ENCODE results near the gene GAREM1.

The GAREM1 gene

DNA sequence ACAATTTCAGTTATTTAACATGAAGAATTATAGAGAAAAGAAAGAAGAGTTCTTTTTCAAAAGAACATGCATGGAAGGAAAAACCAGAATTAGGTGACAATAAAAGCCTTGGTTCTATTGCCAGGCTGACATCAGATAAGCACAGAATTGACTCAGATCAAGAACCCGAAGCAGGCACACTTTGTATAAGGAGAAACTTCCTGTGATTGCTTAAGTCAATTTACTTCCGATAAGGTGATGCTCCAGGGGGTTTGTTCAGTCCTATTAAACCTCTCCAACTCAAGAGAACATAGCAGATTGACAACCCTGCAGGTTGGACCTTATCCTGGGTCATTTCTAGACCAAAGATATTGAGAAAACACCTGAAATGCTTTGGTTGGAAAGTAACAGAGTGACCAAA, 31.4 kb downstream of the GAREM1 start:
- Histone ChIP-seq H3K4me3 (ENCODE audit: low read length) (no peak overlapping the region), H3K9me3 (replicated peaks; ENCODE audit: low read length) (no peaks in the 10 kb centered on the region)

DNA sequence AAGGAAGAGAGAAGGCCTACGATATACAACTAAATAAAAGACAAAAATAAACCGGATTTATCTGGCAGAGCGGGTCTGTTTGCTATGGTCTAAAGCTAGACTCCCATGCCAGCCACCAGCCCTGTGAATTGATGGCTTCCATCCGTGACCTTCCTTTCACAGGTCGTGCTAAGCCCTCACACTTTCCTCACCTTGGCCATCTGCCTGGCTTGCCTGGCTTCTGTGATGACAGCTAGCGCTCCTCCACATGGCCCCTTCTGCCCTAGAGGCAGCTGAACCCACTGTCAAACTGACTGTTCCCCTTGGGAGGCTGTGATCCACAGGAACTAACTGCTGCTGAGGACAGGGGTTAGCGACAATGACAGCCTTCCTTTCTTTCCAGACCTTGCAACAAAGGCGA, 32.5 kb downstream of the GAREM1 start:
- H3K4me1 ChIP-seq (ENCODE audit: control insufficient read depth, insufficient read depth, low read length) = peaks cover 3% of the 10 kb centered on the region
- H3K4me3 ChIP-seq (ENCODE audit: low read length) = no peak overlapping the region
- no peaks in the 10 kb centered on the region for H3K27me3 ChIP-seq (ENCODE audit: control insufficient read depth, insufficient read depth, low read length)
- no peak overlapping the region for H3K9ac ChIP-seq (ENCODE audit: low read depth, low read length)
- H3K9me3 ChIP-seq (replicated peaks; ENCODE audit: low read length) = no peaks in the 10 kb centered on the region
- no peaks in the 10 kb centered on the region for H3K36me3 ChIP-seq (ENCODE audit: insufficient read depth, low read length)
- H3K4me2 ChIP-seq (ENCODE audit: low read length) = no peak overlapping the region

More for the DNA sequence above, 31.4 kb downstream of the GAREM1 start:
- H3K4me2 ChIP-seq (ENCODE audit: low read length) = no peak overlapping the region
- H3K9ac ChIP-seq (ENCODE audit: low read depth, low read length) = no peak overlapping the region
- no peaks in the 10 kb centered on the region for H3K27me3 ChIP-seq (ENCODE audit: control insufficient read depth, insufficient read depth, low read length)
- H3K4me1 ChIP-seq (ENCODE audit: control insufficient read depth, insufficient read depth, low read length) = peaks cover 7% of the 10 kb centered on the region
- no peaks in the 10 kb centered on the region for H3K36me3 ChIP-seq (ENCODE audit: insufficient read depth, low read length)

DNA sequence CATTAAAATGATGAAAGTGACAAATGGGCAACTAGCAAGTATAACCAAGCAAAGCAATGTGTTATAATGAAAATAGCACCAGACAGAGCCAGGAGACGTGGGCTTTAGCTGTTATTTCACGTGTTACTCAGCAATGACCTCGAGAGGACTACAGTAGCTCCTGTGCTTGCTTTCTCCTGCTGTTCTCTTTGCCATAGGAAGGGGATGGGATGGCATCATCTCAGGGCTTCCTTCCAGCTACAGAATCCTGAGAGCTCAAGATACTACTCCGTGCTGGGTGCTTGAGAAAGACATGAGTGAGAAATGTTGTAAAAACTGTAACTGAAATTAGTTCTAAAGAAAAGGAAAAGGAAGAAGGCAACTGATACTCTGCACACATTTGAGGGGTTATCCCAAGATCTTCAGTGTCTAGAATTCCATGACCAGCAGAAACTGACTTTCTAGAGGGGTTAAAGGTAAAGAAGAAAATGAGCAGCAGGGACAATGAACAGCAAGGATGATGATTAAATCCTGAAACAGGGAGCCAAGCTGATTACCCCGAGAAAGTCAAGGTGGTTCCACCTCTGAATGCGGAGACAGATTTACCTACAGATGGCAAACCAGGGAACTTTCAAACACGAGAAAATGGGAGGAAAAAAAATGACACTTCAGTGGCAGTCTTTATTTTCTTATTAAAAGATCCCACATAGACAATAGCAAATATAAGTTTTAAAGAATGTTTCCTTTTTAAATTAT, 33.4 kb downstream of the GAREM1 start:
- no peak overlapping the region for H3K4me2 ChIP-seq (ENCODE audit: low read length)
- H3K4me3 ChIP-seq (ENCODE audit: low read length) = no peak overlapping the region
- H3K36me3 ChIP-seq (ENCODE audit: insufficient read depth, low read length) = no peaks in the 10 kb centered on the region
- H3K4me1 ChIP-seq (ENCODE audit: control insufficient read depth, insufficient read depth, low read length) = peaks cover 3% of the 10 kb centered on the region
- no peaks in the 10 kb centered on the region for H3K27me3 ChIP-seq (ENCODE audit: control insufficient read depth, insufficient read depth, low read length)
- no peaks in the 10 kb centered on the region for H3K9me3 ChIP-seq (replicated peaks; ENCODE audit: low read length)
- H3K9ac ChIP-seq (ENCODE audit: low read depth, low read length) = no peak overlapping the region

DNA sequence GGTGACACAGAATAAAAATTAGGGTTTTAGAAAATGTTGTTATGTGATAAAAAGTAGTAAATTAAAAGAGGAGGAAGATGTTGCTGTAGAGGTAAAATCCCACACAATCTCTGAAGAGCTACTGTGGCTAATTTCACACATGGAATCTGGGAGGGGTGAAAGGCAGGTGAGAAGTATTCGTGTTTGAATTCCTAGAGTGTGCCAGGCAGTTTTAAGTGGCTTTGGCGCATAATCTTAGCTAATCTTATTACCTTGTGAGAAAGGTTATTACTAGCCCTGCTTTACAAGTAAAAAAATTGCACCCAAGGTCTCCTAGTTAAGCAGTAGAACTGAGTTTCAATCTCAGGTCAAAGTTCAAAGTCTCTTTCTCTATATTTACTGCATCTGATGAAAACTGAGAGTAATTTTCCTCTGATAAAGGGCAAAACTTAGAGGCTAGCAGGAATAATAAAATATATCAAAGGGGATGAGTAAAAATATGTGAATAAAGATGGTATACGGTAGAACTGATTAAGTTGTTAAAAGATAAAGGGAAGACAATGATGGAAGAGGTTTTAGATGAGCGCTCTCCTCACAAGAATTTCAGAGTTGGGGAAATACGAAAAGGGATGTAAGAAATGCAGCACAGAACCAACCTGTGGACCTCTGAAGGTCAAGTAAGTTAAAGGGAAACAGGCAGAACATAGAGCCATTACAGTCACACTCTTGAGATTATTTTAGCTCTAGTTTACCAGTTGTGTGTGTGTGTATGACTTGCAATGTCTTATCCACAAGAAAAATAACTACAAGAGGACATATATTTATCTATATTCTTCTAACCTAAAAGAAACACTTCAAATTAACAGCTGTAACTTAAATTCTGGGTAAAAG, 34.8 kb downstream of the GAREM1 start:
- Histone ChIP-seq H3K4me2 (ENCODE audit: low read length) (no peak overlapping the region), H3K9me3 (replicated peaks; ENCODE audit: low read length) (no peaks in the 10 kb centered on the region), H3K4me3 (ENCODE audit: low read length) (no peak overlapping the region), H3K9ac (ENCODE audit: low read depth, low read length) (no peak overlapping the region), H3K36me3 (ENCODE audit: insufficient read depth, low read length) (no peaks in the 10 kb centered on the region), H3K4me1 (ENCODE audit: control insufficient read depth, insufficient read depth, low read length) (no peaks in the 10 kb centered on the region), H3K27me3 (ENCODE audit: control insufficient read depth, insufficient read depth, low read length) (no peaks in the 10 kb centered on the region)

DNA sequence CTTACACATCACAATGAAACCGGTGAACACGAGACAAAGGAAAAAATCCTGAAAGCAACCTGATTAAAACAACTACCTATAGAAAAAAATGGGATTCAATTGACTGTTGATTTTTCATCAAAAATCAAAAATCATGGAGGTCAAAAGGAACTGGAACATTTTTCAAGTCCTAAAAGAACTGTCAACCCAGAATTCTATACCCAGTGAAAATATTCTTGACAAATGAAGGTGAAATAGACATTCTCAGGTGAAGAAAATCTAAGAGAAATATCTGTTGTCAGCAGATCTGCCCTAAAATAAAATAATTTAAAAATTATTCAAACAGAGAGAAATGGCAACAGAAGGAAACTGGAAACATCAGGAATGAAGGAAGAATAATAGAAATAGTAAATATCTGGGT, 38.9 kb downstream of the GAREM1 start:
- Histone ChIP-seq H3K36me3 (ENCODE audit: insufficient read depth, low read length) (no peaks in the 10 kb centered on the region), H3K9me3 (replicated peaks; ENCODE audit: low read length) (no peaks in the 10 kb centered on the region), H3K4me1 (ENCODE audit: control insufficient read depth, insufficient read depth, low read length) (peaks cover 16% of the 10 kb centered on the region), H3K4me2 (ENCODE audit: low read length) (no peak overlapping the region), H3K9ac (ENCODE audit: low read depth, low read length) (no peak overlapping the region), H3K4me3 (ENCODE audit: low read length) (no peak overlapping the region), H3K27me3 (ENCODE audit: control insufficient read depth, insufficient read depth, low read length) (no peaks in the 10 kb centered on the region)

DNA sequence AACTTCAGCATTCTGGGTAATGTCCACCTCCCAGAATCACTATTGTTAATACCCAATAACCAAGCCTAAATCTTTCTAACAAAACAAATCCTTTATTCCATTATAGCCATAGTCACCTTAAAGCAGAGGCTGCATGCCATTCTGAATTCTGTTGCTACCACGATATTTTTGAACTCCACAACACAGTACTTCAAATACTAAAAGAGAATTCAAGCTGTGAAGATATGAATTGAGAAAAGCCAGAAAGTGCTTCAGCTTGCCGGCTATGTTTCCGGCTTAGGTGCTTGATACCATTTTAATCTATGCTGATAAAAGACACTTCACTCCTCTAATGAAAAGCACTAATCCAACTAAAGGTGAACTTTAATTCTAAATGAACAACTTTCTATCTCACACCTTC, 41.3 kb downstream of the GAREM1 start:
- no peak overlapping the region for H3K9ac ChIP-seq (ENCODE audit: low read depth, low read length)
- H3K27me3 ChIP-seq (ENCODE audit: control insufficient read depth, insufficient read depth, low read length) = no peaks in the 10 kb centered on the region
- H3K36me3 ChIP-seq (ENCODE audit: insufficient read depth, low read length) = no peaks in the 10 kb centered on the region
- no peaks in the 10 kb centered on the region for H3K9me3 ChIP-seq (replicated peaks; ENCODE audit: low read length)
- no peak overlapping the region for H3K4me3 ChIP-seq (ENCODE audit: low read length)
- peaks cover 37% of the 10 kb centered on the region for H3K4me1 ChIP-seq (ENCODE audit: control insufficient read depth, insufficient read depth, low read length)
- H3K4me2 ChIP-seq (ENCODE audit: low read length) = no peak overlapping the region

DNA sequence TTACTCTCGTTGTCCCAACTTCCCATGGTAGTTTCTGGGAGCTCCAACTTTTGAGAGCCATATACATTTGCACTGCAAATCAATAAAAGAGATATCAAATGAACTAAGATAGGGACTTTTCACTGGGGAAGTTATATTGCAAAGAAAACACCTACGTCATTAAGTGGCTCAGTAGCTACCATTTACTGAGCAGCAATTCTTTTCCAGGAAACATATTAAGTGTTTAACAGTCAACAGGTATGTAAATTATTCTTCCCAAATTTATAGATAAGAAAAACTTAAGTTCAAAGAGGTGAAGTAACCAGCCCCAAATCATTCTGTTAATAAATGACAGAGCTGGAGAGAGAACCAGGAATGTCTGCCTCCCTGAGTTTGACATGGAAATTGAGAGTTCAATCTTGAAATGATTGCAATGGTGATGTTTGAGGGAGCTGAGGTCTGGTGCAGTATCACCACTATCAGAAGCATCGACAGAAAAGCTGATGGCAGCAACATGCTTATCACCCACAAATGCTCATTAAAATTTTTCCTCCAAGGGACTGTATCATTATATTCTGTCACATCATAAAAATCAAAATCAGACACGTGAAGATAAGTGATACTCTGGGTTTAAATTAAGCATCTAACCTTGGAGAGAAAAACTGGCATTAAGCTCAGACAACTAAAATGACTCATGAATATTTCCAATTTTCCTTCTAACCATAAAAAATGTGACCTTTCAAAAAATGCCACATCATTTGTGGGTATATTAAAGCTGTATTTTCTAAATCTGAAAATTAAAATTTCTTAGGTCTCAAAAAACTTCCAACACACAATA, 43.4 kb downstream of the GAREM1 start:
- H3K9ac ChIP-seq (ENCODE audit: low read depth, low read length) = no peak overlapping the region
- H3K9me3 ChIP-seq (replicated peaks; ENCODE audit: low read length) = no peaks in the 10 kb centered on the region
- H3K36me3 ChIP-seq (ENCODE audit: insufficient read depth, low read length) = no peaks in the 10 kb centered on the region
- H3K4me3 ChIP-seq (ENCODE audit: low read length) = no peak overlapping the region
- H3K27me3 ChIP-seq (ENCODE audit: control insufficient read depth, insufficient read depth, low read length) = no peaks in the 10 kb centered on the region
- H3K4me2 ChIP-seq (ENCODE audit: low read length) = peak overlapping the region; percentile 37
- H3K4me1 ChIP-seq (ENCODE audit: control insufficient read depth, insufficient read depth, low read length) = peaks cover 37% of the 10 kb centered on the region

DNA sequence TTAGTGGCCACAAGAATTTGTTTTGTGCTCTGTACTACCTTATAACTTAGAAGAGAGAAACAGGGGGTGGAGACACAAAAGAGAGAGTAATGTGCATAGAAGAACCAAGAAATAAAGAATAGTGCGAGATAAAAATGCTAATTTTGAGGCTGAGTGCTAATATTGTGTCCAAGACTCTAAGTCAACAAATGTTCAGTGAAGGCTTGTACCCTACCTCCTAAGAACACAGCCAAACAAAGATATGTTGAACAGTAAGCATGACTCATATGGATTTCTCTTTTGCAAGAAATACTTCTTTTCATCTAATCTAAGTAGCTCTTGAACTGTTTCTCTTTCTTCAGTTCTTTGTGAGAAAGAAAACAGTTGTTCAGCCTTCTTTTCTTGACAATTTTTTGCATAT, 45.2 kb downstream of the GAREM1 start:
- Histone ChIP-seq H3K9ac (ENCODE audit: low read depth, low read length) (no peak overlapping the region), H3K36me3 (ENCODE audit: insufficient read depth, low read length) (no peaks in the 10 kb centered on the region), H3K4me1 (ENCODE audit: control insufficient read depth, insufficient read depth, low read length) (peaks cover 37% of the 10 kb centered on the region), H3K27me3 (ENCODE audit: control insufficient read depth, insufficient read depth, low read length) (no peaks in the 10 kb centered on the region), H3K4me2 (ENCODE audit: low read length) (peak overlapping the region; percentile 57), H3K4me3 (ENCODE audit: low read length) (peak overlapping the region; percentile 26), H3K9me3 (replicated peaks; ENCODE audit: low read length) (no peaks in the 10 kb centered on the region)

DNA sequence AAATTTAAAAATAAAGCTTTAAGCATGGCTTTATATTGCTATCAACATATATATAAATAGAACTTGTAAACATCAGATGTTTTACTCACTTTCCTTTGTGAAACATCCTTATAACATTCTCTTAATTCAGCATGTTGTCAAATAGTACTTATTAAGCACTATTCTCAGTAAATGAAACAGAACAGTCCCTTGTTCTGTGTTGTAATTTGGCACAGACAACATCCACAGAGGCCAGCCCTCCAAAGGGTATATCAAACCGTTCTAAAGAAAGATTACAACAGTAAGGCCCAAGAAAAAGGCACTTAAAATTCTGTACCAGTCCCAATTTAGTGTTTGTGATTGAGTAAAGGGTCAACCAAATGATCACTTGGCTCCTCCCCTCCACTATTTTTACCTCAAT, 46.0 kb downstream of the GAREM1 start:
- Histone ChIP-seq H3K27me3 (ENCODE audit: control insufficient read depth, insufficient read depth, low read length) (no peaks in the 10 kb centered on the region), H3K4me2 (ENCODE audit: low read length) (no peak overlapping the region), H3K36me3 (ENCODE audit: insufficient read depth, low read length) (no peaks in the 10 kb centered on the region), H3K4me1 (ENCODE audit: control insufficient read depth, insufficient read depth, low read length) (peaks cover 42% of the 10 kb centered on the region), H3K9me3 (replicated peaks; ENCODE audit: low read length) (no peaks in the 10 kb centered on the region), H3K4me3 (ENCODE audit: low read length) (no peak overlapping the region), H3K9ac (ENCODE audit: low read depth, low read length) (no peak overlapping the region)

DNA sequence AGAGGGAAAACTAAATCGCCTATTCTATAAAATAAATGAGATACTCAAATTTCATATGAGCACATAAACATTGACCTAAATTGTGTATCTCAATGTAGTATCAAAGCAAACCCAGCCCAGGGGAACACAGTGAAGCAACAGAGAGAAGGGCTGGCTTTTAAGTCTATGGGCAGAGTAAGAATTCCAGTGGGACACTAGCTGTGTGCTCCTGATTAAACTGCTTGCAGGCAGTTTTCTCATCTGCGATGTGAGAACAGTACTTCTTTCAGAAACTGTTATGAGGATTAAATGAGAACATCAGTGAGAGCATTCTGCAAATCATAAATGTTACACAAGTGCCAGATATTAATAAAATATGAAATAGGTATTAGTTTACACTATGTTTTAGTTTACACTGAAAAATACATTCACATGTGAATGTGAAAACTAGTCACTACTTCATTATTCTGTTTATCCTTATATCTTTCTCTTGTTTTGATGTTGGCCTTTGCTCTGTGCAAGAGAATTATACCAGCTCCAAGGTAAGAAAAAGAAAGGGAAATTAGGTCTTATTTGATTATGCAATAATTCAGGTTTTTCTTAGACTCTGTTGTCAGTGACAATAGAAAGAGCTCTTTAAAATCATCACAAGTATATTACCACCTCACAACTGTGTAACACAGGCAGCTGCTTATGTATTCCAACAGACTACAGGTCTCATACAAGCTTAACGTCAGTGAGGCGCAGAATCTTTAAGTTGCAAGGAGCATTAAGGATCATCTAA, 47.5 kb downstream of the GAREM1 start:
- H3K4me2 ChIP-seq (ENCODE audit: low read length) = no peak overlapping the region
- H3K27me3 ChIP-seq (ENCODE audit: control insufficient read depth, insufficient read depth, low read length) = no peaks in the 10 kb centered on the region
- H3K4me3 ChIP-seq (ENCODE audit: low read length) = no peak overlapping the region
- no peaks in the 10 kb centered on the region for H3K9me3 ChIP-seq (replicated peaks; ENCODE audit: low read length)
- peaks cover 39% of the 10 kb centered on the region for H3K4me1 ChIP-seq (ENCODE audit: control insufficient read depth, insufficient read depth, low read length)
- no peaks in the 10 kb centered on the region for H3K36me3 ChIP-seq (ENCODE audit: insufficient read depth, low read length)
- H3K9ac ChIP-seq (ENCODE audit: low read depth, low read length) = no peak overlapping the region

DNA sequence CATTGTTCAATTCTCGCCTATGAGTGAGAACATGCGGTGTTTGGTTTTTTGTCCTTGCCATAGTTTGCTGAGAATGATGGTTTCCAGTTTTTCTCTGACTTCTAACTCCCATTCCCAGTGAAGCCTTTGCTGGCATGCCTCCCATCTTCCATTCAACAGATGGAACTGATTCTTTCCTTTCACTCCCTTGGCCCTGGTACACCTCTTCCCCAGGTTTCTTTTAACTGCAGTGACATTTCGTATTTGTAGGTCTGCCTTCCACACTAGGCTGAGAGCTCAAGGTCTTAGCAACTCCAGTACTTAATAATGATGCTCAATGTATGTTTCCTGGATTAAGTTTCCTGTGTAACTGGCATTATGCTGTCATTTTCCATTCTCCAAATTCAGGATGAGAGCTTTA, 48.5 kb downstream of the GAREM1 start:
- Histone ChIP-seq H3K36me3 (ENCODE audit: insufficient read depth, low read length) (no peaks in the 10 kb centered on the region), H3K9me3 (replicated peaks; ENCODE audit: low read length) (no peaks in the 10 kb centered on the region), H3K4me1 (ENCODE audit: control insufficient read depth, insufficient read depth, low read length) (peaks cover 30% of the 10 kb centered on the region), H3K4me3 (ENCODE audit: low read length) (no peak overlapping the region), H3K9ac (ENCODE audit: low read depth, low read length) (no peak overlapping the region), H3K27me3 (ENCODE audit: control insufficient read depth, insufficient read depth, low read length) (no peaks in the 10 kb centered on the region), H3K4me2 (ENCODE audit: low read length) (no peak overlapping the region)
